GM21576 (cell line): ENCODE data around the gene CACNG5.

Source experiments
- ATAC-seq: cut with Tn5 transposase; IDR thresholded peaks from one replicate; pipeline ENCODE4 v1.9.1; 2021; ENCODE audit warnings: mild to moderate bottlenecking, moderate library complexity; ENCODE audit not compliant: unreplicated experiment

CACNG5 gene

DNA sequence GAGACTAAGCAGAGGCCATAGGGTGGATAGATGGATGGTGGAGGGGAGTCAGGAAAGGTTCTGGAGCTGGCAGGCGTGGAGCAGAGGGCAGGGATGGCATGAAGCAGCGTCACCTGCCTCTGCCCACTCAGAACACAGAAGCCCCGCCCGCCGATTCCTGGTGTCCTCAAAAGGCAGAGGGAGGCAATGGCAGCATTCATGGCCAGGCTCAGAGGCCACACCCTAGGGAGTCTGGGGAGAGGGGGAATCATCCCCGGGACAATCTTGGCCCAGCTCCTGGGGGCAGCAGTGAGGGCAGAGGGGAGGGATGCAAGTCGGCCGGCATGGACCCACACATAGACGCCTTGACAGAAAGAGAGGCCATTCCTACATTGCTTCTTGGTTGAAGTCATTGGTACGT lies 68.9 kb downstream of the CACNG5 start:
- ATAC-seq: no peak

DNA sequence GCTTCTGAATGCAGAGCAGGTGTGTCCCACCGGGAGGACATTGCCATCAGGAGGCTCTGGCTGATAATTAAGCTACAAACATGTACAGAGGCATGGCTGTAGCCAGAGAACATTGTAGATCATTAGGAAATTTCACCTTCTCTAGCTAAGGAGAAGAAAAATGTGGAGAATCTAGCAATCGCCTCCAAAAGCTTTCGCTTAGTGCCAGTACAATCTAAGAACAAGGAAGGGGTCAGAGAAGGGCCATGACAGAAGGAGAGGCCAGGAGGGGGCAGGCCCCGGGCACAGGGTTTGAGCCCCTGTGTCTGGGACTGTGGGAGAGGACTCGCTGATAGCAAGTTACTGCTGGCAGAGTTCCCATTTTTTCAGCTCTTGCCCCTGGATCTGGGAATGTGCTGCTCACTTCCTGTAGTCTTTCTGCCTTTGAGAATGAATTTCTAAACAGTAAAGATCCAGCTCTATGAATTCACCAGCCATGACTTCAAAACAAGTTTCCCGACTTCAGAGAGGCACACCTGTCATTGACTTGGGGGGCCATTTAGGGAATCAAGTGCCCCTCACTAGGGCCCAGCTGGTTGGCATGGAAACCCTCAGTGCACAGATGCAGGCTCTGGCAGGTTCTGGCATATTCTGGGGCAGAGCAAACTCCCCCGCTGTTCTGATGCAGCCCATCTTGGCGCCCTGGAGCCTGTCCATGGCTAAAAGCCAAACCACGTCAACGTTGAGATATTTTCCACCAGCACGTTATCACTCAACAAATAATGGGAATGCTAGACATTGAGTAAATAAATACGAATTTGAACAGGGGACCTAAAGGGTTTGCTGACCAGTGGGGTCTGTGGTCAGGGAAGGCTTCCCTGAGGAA lies 70.1 kb downstream of the CACNG5 start:
- ATAC-seq: no peak

DNA sequence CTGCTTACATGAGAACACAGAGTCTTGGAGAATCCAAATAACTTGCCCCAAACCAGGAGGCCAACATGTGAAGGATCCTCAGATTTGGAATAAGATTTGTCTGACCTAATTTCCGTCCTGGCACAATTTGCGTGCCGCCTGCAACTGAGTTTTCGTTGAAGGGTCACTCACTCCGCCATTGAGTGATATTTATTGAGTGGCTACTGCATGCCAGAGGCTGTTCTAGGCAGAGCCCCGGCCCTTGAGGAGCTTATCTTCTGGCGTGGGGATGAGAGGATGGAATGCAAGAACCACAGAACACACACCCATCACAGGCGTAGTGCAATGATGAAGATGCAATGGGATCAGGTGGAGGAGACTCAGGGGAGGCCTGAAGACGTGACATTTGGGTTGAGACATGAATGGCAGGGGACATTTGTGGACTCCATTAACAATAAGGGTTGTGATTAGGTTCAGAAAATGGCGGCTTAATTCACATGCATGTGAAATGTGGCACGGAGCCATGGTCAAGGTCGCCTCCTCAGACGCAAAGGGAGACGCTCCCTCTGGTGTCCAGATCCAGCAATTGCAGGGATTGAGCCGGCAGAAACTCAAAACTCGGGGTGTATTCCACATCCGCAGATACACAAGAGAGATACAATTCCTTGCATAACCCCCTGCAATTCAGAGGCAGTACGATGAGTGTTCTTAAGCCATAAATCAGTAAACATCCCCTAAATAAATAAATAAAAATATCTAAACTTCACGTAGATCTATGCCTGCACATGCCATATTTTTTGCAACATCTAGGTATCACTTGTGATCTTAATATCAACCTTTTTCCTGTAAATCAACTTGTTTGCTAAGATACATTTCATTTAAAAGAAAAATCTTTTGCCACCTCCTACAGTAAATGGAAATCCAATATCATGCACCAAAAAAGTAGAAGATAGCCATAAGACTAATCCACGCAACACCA lies 71.7 kb downstream of the CACNG5 start:
- no peak for ATAC-seq

DNA sequence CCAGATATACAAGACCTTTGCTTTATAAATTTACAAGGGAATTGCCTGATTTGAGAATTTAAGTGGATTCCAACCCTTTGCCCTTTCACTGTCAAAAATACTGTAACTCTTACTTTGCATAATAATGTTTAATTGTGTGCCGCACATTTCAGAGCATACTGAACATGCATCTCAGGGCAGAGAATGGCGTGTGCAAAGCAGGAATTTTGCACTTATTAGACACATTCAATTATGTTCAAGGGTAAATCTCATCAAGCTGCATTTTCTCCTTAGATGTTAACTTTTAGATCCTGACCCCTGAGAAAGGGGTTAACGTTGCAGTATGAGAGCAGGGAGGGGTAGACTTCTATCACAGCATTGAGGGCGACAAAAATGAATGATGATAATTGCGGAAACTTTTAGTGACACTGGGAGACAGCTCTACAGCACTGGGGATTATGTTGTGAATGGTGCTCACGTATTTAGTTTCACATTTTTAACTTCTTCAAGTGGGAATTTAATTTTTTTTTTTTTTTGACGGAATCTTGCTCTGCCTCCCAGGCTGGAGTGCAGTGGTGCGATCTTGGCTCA lies 75.0 kb downstream of the CACNG5 start:
- ATAC-seq: no peak

DNA sequence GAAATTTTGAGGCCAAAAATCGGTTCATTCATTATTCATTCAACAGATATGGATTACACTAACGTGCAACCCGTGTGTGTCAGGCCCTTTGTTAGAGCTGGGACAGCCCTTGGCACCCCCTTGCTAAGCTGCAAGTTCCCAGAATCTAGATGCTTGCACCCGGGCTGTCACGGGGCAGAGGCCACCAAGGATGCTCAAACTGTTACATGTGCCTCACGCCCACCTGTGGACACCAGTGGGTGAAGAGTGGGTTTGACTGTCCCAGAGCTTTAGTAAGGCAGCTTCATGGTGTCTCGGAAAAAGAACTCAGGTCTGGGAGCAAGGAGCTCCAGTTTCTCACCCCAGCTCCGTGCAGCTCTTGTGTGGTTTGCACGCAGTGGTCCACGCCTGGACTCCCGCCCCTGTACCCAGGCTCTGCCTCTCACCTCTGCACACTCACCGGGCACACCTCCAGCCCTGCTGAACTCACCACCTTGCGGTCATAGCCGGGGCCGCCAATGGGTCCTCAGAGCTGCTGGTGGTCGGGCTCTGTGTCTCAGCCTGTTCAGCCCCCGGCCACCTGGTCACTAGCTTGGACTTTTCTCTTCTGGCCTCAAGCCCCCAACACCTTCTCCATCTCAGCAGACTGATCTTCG lies 75.9 kb downstream of the CACNG5 start:
- ATAC-seq: no peak

DNA sequence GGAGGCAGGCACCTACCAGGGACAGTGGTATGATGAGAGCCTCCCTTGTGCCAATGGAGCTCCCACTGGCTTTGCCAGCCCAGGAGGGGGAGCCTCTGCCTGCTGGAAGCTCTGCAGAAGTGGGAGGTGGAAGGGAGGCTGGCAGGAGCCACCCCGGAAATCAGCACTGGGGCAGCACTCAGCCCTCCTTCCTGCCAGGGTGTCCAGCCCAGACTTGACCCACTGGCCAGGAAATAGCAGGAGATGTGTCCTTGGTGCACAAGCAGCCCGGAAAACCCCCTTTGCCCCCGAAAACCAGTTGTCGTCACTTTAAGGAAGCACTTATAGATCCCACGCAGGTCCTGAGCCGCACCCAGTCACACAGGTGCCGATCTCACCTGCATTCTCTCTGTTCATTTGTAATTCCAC lies 80.3 kb downstream of the CACNG5 start:
- ATAC-seq: no peak

DNA sequence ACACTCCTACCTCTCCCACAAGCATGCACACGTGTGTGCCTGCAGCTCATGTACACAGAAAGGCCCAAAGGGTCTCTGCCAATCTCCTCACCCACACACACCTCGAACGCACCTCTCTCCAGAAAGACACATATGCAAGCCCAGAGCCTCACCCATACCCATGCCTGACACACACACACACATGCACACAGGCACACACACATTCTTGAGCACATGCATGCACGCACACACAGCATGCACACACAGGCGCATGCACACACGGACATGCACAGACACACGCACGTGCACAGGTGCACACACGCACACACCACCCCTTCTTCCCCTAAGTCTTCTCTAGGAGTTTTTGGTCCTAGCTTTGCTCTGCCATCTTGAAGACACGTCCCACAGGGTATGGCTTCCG lies 80.9 kb downstream of the CACNG5 start:
- ATAC-seq: no peak

DNA sequence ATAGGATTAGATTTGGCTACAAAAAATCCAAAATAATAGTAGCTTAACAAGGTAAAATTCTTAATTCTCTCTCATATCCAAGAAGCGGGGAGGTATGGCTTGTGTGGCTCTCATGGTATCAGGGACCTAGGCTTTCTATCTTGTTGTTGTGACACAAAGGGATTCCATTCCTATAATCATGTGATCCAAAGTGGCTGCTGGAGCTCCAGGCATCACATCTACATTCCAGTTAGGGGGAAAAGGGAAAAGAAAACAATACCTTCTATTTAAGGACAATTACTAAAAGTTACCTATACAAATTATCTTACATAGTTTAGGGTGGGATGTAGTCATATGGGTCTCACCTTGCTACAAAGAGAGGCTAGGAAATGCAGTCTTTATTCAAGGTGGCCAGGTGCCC lies 82.0 kb downstream of the CACNG5 start:
- no peak for ATAC-seq

DNA sequence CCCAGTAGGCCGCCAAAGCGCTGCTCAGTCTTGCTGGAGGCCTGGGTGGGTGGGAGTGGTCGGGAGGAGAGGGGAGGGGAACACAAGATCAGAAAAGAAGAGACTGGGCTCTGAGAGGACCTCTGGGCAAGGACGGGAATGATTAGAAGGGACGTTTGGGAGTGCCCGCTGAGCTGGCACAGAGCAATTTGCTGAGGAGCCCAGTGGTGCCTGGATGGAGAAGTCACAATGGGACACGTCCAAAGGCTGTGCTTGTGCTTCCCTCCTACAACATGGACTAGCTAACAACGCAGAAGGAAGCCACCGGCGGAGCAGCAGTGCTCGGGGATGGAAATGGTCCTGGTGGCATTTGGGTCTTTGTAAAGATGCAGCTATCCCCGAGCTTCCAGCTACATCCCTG lies 84.0 kb downstream of the CACNG5 start:
- no peak for ATAC-seq

DNA sequence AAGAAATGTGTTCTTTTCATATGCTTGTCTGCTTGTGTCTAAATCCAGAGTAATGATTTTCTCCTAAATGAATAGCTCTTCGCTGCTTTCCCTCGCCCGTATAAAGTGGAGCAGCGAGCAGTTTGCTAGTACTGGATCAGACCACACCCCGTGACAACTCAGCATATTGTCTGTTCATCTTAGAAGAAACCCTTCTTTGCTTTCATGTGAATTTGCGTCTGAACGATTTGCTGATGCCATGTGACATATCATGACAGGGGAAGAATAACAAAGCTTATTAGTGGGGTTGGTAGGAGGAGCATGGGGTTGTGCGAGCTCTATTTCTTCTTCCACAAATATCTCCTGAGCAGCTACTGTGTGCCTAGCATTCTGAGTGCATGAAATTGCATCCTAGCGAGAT lies 85.5 kb downstream of the CACNG5 start:
- no peak for ATAC-seq

DNA sequence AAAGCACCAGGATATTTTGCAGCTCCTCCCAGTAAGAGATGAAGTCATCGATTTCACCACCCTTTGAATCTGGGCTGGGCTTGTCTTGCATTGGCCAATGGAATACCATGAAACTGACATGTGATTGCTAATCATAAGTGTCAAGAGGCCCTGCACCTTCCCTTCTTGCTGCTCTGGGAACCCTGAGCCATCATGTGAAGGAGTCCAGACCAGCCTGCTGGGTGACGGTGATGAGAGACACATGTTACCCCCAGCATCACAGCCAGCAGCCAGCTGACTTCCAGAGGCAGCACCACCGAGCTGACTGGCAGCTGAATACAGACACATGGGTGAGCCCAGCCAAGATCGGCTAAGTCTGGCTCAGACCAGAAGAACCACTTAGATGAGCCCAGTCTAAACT lies 86.0 kb downstream of the CACNG5 start:
- no peak for ATAC-seq

DNA sequence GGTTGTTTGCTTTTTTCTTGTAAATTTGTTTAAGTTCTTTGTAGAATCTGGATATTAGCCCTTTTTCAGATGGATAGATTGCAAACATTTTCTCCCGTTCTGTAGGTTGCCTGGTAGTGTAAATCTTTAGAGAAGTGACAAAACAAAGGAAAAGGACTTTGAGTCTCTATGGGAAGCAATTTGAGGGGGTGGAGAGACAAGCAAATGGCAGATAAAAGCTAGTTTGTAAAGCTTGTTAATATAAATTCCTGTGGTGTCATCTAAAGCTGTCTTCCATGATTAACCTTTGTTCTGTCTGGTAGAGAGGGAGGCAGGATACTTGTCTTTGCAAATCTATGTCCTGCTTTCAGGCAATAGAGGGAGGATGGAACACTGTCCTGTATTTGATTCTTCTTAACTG lies 89.0 kb downstream of the CACNG5 start:
- ATAC-seq: no peak

DNA sequence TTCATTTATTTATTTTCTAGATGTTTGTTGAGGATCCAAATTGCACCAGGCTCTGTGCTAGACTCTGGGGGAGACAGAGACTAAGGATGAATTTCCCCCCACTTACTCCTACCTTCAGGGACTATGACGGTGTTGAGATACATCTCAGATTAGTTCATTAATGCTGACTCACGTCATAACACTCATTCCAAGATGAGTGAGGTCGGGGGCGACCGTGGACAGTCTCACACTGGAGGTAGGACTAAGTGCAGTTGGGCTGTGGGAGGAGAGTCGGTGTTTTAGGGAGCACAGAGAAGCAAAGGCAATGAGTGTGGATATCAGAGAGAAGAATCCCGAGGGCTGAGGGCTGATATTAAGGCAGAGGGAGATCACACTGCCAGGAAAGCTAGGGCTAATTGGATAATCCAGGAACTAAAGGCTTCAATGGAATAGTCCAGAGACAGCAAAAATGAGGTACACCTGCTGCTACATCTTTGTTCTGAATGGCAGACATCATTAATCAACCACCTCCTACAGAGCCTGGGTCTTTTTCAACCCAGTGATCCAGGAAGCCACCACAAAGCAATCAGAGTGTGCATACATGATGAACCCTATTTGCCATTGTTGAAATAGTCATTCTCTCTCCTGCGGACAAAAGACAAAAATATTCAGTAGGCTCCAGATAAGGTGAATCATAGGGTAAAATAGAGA lies 91.0 kb downstream of the CACNG5 start:
- no peak for ATAC-seq

DNA sequence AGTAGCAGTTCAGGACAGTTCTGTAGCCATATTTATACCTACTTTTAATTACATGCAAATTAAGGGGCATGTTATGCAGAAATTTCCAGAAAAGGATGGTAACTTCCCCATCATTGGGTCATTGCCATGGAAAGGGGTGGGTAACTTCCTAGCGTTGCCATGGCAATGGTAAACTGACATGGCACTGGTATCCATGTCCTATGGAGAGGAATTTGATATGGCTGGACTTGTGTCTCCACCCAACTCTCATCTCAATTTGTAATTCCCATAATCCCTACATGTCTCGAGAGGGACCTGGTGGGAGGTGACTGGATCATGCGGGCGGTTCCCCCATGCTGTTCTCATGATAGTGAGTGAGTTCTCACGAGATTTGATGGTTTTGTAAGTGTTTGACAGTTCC lies 94.0 kb downstream of the CACNG5 start:
- ATAC-seq: no peak

DNA sequence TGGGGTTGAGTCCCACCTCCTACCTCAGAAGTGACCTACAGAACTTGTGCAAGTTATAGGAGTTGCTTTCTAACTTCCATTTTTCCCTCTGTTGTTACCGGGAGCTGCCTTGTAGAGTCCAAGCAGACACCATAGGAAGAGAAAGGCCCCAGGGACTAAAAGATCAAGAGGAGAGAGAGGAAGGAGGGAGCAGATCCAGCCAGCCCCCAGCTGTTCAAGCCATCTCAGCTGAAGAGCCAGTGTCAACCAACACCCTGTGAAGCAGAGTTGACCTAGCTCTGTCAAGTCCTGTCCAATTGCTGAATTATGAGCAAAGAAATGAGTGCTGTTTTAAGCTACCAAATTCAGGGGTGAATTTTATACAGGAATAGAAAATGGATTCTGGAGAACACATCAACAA lies 94.7 kb downstream of the CACNG5 start:
- ATAC-seq: no peak

DNA sequence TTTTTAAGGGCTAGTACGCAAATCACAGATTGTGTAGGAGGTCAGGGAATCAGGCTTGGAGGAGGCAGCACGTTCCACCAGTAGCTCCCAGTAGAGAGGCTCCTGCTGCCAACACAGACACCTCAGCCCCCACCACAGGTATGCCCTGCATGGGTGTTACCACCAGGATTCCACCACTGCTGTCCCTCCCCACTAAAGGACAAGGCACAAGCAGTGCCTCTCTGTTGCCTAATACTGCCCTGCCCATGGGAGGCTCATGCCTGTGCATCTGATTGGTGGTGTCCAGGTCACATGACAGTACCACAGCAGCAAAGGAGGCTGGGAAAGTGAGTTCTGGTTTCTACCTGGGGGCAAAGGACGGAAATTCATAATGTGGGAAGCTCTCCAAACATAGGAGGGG lies 96.0 kb downstream of the CACNG5 start:
- no peak for ATAC-seq

DNA sequence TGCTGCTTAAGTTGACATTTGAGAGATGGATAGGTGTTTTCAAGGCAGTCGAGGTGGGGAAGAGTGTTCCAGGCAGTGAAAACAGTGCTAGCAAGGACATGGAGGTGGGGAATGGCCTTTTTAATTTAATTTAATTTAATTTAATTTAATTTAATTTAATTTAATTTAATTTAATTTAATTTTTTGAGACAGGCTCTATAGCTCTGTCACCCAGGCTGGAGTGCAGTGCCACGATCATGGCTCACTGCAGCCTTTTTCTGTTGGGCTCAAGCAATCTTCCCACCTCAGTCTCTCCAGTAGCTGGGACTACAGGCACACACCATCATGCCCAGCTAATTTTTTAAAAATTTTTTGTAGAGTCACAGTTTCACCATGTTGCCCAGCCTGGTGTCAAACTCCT lies 97.4 kb downstream of the CACNG5 start:
- ATAC-seq: no peak

DNA sequence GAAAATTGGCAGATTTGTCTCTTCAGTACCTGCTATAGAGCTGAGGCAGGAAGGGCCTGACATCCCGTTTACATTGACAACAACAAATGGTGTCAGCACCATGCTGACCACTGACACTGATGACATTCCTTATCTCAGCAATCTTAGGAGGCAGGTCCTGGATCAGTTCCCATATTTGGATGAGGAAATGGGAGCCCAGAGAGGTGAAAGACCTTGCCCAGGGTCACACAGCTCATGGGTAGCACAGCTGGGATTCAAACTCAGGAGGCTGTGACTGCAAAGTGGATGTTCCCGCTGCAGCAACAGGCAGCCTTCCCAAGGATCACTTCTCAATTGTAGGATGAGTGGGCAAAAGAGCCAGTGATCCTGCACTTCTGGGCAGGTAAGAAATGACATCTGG lies 99.1 kb downstream of the CACNG5 start:
- ATAC-seq: no peak
